Nucleus accumbens (tissue), 56 donors: ENCODE data around the gene ANKRD11.
"Not testable (repeated sequence)": the region's sequence is repeated elsewhere in the genome, so short reads cannot be mapped to it uniquely, and the experiment has no call there.

Experiments used
- DNase-seq, 56 donors: peaks; one replicate each; lab custom pipeline; 2025; lab: John Stamatoyannopoulos, UW

Gene ANKRD11

GRCh38 chr16:89261691-89262563 is 228.4 kb downstream of the ANKRD11 start:
- peak in 8 of 56 donors; percentile 7 to 17 (median 14) for DNase-seq

- not testable (repeated sequence) for DNase-seq
Measured at GRCh38 chr16:89259901-89260300, 230.5 kb downstream of the ANKRD11 start.

GRCh38 chr16:89257757-89258465 is 232.4 kb downstream of the ANKRD11 start:
- peak in 1 of 56 donors; percentile 9 for DNase-seq

GRCh38 chr16:89257281-89257731 is 233.1 kb downstream of the ANKRD11 start:
- no peak for DNase-seq

- peak in 44 of 56 donors; percentile 11 to 85 (median 53) for DNase-seq
Measured at GRCh38 chr16:89256651-89257254, 233.6 kb downstream of the ANKRD11 start.

GRCh38 chr16:89253548-89254287 is 236.6 kb downstream of the ANKRD11 start:
- no peak for DNase-seq

GRCh38 chr16:89248196-89248982 is 242.0 kb downstream of the ANKRD11 start:
- no peak for DNase-seq

GRCh38 chr16:89247734-89248075 is 242.7 kb downstream of the ANKRD11 start:
- not testable (repeated sequence) for DNase-seq

- peak in 55 of 56 donors; percentile 31 to 96 (median 86) for DNase-seq
Measured at GRCh38 chr16:89246903-89247733, 243.2 kb downstream of the ANKRD11 start.

GRCh38 chr16:89246383-89246902 is 243.9 kb downstream of the ANKRD11 start:
- no peak for DNase-seq

- DNase-seq: no peak
Measured at GRCh38 chr16:89244754-89245153, 245.6 kb downstream of the ANKRD11 start.

- not testable (repeated sequence) for DNase-seq
Measured at GRCh38 chr16:89244264-89244663, 246.1 kb downstream of the ANKRD11 start.

- DNase-seq: no peak
Measured at GRCh38 chr16:89243664-89244063, 246.7 kb downstream of the ANKRD11 start.

- DNase-seq: no peak
Measured at GRCh38 chr16:89242795-89243200, 247.6 kb downstream of the ANKRD11 start.

- peak in 54 of 56 donors; percentile 35 to 90 (median 65) for DNase-seq
Measured at GRCh38 chr16:89241187-89242007, 249.0 kb downstream of the ANKRD11 start.

GRCh38 chr16:89237733-89238132 is 252.6 kb downstream of the ANKRD11 start:
- DNase-seq: no peak

GRCh38 chr16:89233678-89234490 is 256.5 kb downstream of the ANKRD11 start:
- no peak for DNase-seq
